Cardiac septum (tissue), 1 donor: ENCODE measurements around the gene PAX2. TPM values are rescaled to one million over a fixed set of nuclear protein-coding genes. Genes with fewer than 3 reads are reported as not detected.

Source experiments
- DNase-seq: peaks from one replicate; pipeline ENCODE4 v3.0.0-alpha.2; 2020; ENCODE audit warnings: low spot score
- intact Hi-C: fragments of 100-400 bp; cut with DNase I; formaldehyde crosslinking; loops from one replicate; pipeline ENCODE4 v1.14.0; 2022
- total RNA-seq: library from RNA; stranded (reverse); fragmentation: NEBNext Ultra II Directional; extraction: Animal tissue kit (Norgen Biotek cat#: 25700); gene quantifications from one replicate; pipeline ENCODE4 v1.2.1, GENCODE V29; 2021
- donor health status: DM: no; HTN: no; CAD: no.

Gene PAX2
- total RNA-seq, 1 donor from 2014 or later, result not detected

DNA sequence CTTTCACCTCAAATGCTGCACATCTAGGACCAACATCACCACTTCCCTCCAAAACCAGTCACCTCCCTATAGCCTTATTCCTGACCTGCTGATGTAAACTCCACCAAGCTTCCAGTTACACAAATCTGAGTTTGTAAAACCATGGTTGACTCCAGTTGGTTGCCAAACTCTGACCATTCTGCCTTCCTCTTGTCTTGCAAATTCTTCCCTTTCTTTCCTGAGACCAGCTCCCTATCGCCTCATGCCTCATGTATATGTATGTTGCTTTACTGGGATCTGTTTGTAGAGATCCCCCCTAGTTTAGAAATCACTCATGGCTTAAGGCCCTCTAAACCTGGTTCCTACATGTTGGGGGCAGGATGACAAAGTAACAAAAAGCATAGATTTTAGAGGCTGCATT, 31.3 kb downstream of the PAX2 start:
- DNase-seq, result no peak
- intact Hi-C loops, result no loop called here

DNA sequence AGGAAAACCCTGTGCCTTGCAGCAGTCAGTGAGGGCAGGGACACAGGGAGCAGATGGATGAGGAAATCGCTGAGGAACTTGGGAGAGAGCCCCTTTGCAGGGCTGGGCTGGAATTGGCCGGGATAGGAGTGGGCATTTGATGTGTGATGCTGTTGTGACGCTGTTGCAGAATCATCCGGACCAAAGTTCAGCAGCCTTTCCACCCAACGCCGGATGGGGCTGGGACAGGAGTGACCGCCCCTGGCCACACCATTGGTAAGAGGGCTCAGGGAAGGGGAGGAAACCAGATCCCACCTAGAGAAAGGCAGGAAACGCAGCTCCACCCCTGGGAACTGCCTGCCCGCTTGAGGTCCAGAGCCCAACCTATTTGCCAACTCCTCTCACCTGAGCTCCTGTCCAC, 33.9 kb downstream of the PAX2 start:
- no peak for DNase-seq
- intact Hi-C loops, result no loop called here

DNA sequence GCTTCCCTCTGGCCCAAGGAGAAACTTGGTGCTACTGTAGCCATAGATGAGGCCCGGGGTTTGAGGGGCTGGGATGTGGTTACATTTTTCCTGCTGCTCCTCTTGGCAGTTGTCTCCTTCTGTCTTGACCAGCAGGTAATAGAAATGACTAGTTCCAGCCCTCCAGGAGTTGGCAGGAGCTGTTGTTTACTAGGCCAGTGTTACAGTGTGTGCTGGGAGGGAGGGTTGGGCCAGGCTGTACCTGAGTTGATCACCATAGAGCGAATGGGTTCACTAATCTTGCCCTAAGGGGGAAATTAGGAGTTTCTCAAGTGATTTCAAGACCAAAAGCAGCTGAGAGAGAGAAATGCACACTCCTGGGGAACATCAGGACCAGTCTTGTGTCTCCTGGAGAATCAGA, 34.9 kb downstream of the PAX2 start:
- DNase-seq, result peak; percentile 44
- intact Hi-C loops, result no loop called here

DNA sequence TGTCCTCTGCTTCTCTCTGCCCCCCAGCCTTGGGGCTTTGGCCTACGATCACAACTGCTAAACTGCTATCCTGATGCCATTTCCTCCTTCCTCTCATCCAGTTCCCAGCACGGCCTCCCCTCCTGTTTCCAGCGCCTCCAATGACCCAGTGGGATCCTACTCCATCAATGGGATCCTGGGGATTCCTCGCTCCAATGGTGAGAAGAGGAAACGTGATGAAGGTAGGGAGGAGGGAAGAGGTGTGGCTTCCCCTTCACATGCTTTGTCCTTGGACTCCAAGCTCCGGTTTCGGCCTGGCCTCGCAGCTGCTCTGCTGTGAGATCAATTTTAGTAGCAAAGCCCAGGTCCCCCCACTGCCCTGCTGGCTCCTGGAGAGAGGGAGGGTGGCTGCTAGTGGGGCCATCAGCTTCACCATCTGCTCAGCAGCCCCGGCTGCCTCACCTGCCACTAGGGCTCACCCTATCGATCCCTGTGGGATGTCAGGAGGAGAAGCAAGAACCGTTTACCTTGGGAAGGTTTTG, 35.8 kb downstream of the PAX2 start:
- intact Hi-C loops, result no loop called here
- no peak for DNase-seq

DNA sequence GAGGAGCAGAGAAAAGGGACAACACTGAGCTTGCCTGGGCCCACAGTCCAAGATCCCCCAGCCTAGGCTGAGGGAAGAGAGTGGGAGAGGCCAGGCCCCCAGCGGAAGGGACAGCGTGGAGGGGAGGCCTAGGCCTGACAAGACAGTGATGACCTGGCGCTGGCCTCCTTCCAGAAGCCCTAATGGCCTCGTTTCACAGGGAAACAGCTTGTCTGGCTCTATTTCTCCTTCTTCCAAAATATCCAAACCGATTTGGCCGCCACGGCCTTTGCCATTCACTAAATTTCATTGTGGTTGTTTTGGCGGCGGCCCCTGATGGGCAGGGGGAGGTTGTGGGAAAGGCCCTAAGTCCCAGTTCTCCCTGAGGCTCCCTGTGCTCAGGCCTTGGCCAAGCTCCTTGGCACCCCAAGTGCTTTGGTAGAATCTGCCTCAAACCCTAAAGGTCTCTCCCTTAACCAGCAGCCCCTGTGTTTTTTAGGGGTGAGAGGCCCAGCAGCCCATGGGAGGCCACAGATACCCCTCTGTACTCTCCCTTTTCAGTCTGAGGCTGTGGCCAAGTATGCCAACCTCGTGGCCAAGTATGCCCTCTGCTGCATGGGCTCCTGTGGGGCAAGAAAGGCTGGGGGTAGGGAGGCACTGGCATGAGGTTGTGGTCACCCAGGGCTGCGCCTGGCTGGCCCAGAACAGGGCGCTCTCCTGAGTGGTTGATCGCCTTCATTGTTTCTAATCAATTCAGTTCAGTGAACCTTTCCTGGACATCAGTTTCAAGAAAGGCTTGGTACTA, 37.3 kb downstream of the PAX2 start:
- DNase-seq, result peak; percentile 27
- intact Hi-C loops, result no loop called here

DNA sequence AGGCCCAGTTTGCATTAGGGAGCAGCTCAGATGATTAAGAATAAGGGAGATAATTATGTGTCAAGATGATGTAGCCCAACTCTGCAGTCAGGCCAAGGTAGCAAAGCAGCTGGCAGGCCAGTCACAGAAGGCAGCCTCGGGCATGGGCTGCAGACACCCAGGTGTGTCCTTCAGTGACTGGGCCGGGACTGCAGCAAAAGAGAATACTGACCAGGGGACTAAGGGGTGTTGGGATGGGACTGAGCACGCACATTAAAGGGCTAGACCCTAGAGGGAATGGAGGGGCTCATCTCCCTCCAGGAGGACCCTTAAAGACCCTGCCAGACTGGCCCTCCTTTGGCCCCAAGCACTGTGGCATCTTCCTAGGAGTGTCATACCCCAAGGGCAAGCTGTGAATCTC, 38.7 kb downstream of the PAX2 start:
- intact Hi-C loops, result no loop called here
- no peak for DNase-seq

DNA sequence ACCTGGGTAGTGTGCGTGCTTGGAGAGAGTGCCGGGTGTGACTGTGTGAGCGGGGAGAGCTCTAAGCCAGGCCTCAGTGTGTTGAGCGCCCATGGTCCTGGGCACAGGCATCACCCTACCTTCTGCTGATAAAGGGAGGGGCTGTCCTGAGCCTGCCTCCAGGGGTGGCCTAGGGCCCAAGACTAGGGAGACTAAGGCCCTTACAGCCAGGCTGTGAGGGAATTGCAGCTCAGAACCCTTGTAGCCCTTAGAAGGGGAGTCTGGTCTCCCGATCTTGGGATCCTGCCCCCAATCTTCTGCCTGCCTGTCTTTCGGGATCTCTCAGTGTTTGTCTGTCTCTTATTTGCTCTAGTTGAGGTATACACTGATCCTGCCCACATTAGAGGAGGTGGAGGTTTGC, 41.2 kb downstream of the PAX2 start:
- no peak for DNase-seq
- intact Hi-C loops, result no loop called here

DNA sequence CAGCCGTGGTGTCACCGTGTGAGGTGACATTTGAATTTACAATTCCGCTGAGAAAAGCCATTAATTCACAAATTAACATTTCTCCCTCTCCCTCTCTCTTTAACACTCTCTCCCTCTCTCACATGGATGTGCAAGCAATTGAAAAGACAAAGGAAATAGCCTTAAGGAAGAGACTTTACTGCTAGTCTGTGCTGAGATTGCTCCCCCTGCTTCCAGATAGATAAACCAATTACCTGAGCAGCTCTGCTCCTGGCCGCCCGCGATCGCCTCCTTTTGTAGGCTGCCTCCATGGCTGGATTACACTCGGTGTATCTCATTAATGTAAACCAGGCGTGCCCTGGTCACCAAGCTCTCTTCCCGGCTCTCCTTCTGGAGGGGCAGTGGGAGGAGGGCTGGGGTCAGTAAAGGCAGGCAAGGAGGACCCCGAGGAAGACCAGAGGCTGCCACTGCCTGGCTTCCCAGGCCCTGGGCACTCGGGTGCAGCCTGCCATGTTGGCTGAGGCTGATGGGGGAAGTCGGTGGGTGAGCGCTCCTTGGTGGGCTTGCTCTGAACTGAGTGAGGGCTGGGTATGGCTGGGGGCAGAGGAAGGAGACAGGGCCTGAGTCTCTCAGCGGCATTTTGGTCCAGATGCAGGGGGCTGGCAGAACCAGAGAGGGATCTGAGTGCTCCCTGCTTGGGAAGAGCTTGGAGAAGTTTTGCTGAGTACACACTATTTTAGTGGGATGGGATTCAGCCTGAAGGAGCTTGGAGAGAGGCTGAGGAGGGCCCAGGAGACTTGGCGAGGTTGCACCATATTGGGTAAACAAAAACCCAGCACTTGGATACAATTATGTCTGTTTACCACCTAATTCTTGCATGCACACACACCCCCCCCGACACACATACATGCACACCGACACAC, 42.9 kb downstream of the PAX2 start:
- intact Hi-C loops, result no loop called here
- DNase-seq, result no peak

DNA sequence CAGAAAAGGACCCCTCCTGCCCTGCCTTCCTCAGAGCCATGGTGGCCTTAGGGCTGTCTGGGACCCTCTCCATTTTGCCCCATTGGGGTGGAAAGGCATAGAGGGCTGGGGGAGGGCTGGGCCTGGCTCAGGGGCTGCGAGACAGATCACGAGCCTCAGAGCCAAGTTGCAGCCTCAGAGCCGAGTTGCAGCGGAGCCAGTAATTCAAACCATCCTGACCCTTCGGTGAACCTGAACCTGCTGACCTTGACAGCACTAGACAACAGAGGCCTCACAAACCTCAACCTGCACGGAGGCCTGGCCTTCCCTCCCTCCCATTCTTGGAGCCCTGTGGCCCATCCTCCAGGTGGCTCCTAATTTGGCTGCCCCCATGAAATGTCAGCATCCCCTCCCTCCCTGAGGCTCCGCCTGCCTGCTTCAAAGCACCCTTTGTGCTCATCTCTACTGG, 45.4 kb downstream of the PAX2 start:
- intact Hi-C loops, result no loop called here

DNA sequence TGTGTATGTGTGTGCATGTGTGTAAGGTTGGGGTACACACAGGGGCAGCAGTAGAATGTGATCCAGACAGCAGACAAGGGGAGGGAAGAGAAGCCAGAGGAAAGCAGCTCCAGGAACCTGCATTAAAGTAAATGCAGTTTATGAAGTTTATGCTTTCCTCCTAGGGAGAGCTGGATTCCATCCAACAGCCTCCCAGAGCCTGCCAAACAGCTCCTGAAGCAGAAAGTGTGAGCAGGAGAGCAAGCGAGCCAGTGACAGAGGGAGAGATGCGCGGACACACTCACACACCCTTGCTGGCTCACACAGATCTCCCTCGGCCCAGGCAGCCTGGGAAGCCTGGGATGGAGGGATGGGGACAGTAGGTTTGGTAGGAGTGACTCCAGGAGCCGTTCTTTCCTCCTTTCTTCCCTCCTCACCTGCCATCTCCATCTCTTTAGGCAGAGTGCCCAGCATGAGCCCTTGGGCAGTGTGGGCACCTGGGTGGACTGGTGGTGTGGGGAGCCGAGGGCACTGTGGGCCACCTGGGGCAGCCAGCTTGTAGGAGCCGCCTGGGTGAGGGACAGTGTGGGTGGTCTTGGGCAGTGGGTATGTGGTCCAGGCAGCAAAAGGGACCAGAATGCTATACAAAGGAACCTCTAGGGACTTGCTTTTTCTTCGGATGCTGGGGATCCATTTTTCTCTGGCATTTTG, 46.1 kb downstream of the PAX2 start:
- no peak for DNase-seq
- intact Hi-C loops, result no loop called here

More for the DNA sequence above, 45.4 kb downstream of the PAX2 start:
- no peak for DNase-seq

DNA sequence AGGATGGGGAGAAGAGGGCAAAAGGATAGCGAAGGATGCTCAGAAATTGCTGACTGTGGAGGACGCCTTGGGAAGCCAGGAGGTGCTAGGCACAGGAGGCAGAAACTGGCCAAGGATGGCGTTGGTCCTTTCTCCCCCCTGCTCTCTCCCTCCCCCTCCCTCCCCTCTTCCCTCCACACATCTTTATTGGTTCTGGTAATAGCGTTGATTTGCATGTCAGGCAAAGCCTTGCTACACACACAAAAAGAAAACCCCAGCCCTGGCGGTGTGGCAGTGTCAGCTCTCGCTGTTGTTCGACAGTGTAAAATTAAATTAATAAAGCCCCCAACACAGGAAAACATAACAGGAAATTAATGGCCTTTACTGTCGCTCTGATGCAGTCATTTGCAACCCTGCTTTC, 47.2 kb downstream of the PAX2 start:
- intact Hi-C loops, result no loop called here
- no peak for DNase-seq

DNA sequence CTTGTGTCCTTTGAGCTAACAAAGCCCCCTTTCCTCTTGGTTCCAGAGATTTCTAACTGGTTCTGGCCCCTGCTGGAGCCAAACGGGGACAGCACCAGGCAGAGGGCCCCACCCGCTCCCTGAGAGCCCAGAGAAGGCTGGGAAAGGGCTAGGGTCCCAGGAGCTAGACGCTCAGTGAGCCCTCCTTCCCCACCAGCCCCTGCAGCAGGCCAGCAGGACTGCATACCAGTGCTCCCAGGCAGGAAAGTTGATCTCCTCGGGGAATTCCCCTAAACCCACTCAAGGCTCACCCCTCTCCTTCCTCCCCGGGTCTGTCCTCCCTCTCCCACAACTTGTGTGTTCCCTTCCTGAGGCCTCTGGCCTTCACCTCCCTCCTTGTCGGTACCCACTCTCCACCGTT, 47.7 kb downstream of the PAX2 start:
- no peak for DNase-seq
- intact Hi-C loops, result no loop called here

DNA sequence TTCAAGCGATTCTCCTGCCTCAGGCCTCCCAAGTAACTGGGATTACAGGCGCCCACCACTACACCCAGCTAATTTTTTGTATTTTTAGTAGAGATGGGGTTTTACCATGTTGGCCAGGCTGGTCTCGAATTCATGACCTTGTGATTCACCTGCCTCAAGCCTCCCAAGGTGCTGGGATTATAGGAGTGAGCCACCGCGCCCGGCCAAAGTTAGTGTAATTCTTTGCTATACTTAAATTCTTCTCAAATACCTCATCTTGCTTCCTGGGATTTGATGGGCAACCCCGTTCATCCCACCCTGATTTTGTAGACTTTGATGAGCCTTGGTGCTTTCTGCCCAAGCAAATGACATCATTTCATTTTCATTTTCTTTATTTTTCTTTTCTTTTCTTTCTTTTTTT, 54.5 kb downstream of the PAX2 start:
- intact Hi-C loops, result no loop called here
- DNase-seq, result no peak

DNA sequence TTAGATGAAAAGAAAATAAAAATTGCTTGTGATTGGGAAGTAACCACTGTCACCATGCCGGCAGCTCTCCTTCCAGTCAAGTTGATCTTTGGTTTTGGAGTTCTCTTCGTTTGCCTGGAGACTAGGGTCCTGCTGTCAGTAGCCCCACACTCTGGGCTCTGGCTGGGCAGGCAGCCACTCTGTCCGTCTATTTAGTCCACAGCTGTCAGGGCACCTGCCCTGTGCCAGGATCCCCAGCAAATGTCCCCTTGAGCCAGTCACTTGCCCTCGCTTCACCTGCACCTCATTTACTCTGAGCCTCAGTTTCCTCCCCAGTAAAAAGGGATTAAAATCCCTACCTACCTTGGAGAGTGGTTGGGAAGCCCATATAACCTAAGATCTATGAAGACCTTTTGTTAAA, 55.5 kb downstream of the PAX2 start:
- intact Hi-C loops, result no loop called here
- DNase-seq, result no peak

DNA sequence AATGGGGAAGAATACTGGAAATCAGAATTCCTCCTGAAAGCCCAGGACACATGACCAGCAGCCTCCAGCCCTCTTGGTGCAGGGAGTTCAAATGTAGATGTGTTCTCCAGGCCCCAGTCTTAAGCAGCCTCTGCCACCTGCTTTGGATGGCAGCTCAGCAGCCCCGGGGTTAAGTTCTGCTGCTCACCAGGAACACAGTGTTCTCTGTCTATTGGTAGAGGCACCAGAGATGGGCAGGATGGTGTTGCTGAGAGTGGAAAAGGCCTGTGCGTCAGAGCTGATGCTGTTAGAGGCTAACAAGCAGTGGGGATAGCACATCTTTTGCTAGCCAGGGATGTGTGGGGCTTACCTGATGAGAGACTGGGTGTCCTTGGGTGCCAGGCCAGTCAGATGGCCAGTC, 56.8 kb downstream of the PAX2 start:
- no peak for DNase-seq
- intact Hi-C loops, result no loop called here

DNA sequence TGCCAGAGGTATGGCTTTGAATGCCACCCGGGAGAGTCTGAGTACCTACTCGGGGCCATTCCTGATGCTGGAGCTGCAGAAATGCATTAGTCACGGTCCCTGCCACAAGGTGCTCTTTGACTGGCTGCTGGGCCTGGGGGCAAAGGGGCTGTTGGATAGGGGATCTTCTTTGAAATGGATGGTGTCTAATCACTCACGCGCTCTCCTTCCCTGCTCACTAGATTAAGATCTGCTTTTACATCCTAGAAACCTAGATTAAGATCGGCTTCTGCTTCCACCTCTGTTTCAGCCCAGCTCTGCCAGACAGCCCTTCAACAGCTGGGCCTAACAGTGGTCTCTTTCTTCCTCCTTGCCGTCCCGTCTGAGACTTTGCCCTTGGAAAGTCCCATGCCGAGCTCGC, 57.2 kb downstream of the PAX2 start:
- intact Hi-C loops, result no loop called here
- no peak for DNase-seq

DNA sequence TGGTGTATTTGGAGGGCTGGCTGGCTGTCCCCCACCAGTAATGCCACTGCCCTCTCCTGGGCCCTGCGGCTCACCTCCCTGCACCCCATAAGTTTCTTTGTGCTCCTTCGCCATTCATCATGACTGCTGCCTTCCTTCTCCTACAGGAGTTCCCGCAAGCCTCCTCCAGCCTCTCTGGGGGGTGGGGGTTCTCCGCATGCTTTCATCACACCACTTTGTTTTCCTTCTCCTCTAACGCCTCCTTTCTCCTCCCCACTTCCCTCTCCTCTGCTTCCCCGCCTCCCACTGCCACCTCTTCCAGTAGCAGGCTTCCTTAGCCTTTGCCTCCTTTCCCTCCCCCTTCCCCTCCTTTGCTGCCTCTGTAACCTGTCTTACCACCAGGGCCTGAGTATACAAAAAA, 58.1 kb downstream of the PAX2 start:
- intact Hi-C loops, result no loop called here
- no peak for DNase-seq

DNA sequence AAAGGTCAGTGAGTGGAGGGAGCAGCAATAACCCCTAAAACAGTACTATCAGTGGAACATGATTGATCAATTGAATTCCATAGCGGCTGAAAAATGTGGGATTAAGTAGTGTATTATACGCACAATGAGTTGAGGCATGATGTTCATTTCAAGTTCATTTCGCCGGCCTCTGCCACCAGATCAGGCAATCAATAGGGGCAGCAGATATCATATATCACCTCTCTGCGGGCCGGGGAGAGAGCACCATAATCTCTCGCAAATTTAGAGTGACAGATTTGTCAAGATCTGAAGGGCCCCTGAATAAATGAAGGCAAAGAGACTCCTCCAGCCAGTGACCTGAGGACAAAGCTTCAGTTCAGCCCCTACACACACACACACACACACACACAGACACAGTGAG, 58.5 kb downstream of the PAX2 start:
- DNase-seq, result no peak
- intact Hi-C loops, result no loop called here

DNA sequence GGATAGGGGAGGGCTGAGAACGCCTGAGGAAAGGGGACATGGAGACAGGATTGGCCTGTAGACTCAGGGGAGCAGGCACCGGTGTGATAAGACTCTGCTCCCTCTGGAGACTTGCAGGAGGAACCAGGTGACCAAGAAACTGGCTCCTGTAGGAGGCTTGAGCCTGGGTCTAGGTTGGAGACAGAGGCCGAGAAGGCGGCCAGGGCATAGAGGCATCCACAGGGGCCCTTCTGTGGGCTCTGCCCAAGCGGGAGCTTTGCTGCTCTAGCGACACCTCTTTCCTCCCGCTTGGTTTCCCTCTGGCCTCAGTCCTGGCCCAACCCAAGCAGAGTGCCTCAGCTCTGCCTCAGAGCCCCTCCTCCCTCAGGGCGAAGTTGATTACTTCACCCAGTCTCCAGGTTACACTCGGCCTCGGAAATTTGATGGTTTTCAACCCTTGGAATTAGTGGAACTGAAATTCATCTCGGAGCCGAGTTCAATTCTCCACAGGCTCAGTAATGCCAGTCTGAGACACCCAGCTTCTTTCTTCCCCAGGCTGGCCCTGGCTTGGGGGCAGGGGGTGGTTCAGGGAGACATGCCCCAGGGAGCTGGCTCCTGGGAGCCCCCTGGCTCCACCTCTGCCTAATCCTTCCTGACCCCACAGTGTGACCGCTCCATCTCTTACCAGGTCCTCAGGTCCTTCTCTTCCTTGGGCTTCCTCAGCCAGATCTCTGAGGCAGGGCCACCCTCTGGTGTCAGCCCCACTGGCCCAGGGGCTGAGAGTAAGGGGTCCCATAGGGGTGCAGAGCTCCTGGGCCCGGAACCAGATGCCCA, 60.4 kb downstream of the PAX2 start:
- DNase-seq, result no peak
- intact Hi-C loops, result no loop called here

DNA sequence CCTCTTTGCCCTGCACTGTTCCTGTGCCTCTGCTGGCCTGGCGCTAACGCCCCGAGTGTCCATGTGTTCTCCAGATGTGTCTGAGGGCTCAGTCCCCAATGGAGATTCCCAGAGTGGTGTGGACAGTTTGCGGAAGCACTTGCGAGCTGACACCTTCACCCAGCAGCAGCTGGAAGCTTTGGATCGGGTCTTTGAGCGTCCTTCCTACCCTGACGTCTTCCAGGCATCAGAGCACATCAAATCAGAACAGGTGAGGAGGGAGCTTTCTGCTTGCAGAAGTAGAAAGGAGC, 60.9 kb downstream of the PAX2 start:
- DNase-seq, result no peak
- intact Hi-C loops, result no loop called here
